Effector memory CD8-positive, alpha-beta T cell (primary cell): ENCODE measurements around the gene UBAC2.

Source experiments
- ATAC-seq: fragments of 150-1000 bp; cut with Tn5 transposase; replicated peaks from 2 replicates; pipeline ENCODE4 v1.10.0; 2021; ENCODE audit warnings: mild to moderate bottlenecking, moderate library complexity
- DNase-seq, 3 experiments: peaks; one replicate each; pipeline ENCODE4 v3.0.0; 2021
- H3K27ac Mint-ChIP-seq, 2 donors: one replicate each; pipeline ENCODE4 v1.8.0; 2022; ENCODE audit warnings: mild to moderate bottlenecking in 2 of 2, mixed read lengths in 2 of 2, moderate library complexity in 2 of 2
- H3K27me3 Mint-ChIP-seq, 2 donors: one replicate each; pipeline ENCODE4 v1.8.0; 2022; ENCODE audit warnings: mixed read lengths in 2 of 2
- H3K36me3 Mint-ChIP-seq: one replicate; pipeline ENCODE4 v1.8.0; 2022; ENCODE audit warnings: mild to moderate bottlenecking, moderate library complexity, mixed read lengths; ENCODE audit not compliant: insufficient read depth
- H3K4me1 Mint-ChIP-seq, 2 donors: one replicate each; pipeline ENCODE4 v1.8.0; 2022; ENCODE audit warnings: low read depth in 2 of 2, mixed read lengths in 2 of 2
- H3K4me3 Mint-ChIP-seq, 2 donors: one replicate each; pipeline ENCODE4 v1.8.0; 2022; ENCODE audit warnings: mild to moderate bottlenecking in 2 of 2, mixed read lengths in 2 of 2, moderate library complexity in 2 of 2
- H3K9me3 Mint-ChIP-seq, 2 donors: one replicate each; pipeline ENCODE4 v1.8.0; 2022; ENCODE audit warnings: mixed read lengths in 2 of 2

Gene UBAC2

DNA sequence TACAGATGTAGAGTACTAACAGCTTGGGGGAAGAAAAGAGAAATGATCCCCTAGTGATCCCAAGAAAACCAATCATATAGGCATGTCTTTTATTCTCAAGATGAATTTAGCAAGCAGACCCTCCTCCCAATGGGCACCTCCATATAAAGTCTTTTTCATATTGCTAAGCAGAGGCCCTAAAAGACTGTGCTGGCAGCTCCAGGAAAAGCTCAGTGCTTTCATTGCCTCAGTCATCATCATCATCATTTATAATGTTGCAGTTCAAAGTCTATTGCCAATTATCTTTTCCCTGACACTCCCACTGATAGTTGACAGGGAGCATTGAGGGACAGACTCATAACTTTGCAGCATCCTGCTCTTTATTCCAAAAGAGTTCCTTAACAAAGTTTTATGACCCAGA is 93.5 kb downstream of the UBAC2 start:
- no peaks in the 10 kb centered on the region for H3K27me3 Mint-ChIP-seq
- H3K9me3 Mint-ChIP-seq: no peaks in the 10 kb centered on the region
- H3K4me1 Mint-ChIP-seq: peaks cover 59 to 80% of the 10 kb centered on the region in 2 donors
- no peak for DNase-seq
- peak overlapping the region in 1 of 2 donors; percentile 22 for H3K4me3 Mint-ChIP-seq
- ATAC-seq: no peak
- H3K36me3 Mint-ChIP-seq: peaks cover 77% of the 10 kb centered on the region
- peak overlapping the region; percentile 88 to 89 for H3K27ac Mint-ChIP-seq

DNA sequence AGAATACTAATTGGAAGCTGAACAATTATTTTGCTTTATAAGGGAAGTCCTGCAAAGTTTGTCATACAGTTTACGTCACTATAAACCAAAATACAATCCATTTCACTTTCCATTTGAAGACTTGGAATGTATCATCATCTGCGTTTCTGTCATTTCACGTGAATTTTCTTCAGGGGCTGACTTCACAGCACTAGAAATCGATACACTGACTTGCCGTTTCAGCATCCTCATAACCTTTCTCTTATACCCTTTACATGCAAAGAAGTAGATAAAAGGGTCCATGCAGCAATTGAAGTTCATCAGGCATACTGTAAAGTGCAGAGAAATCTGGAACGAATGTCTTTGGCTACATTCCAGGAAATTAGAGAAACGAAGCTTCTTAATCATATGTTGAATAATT is 94.3 kb downstream of the UBAC2 start:
- peak overlapping the region; percentile 78 to 90 for H3K27ac Mint-ChIP-seq
- no peaks in the 10 kb centered on the region for H3K9me3 Mint-ChIP-seq
- H3K27me3 Mint-ChIP-seq: no peaks in the 10 kb centered on the region
- H3K4me3 Mint-ChIP-seq: peak overlapping the region; percentile 56 to 87
- ATAC-seq (no peak), DNase-seq (no peak)
- H3K36me3 Mint-ChIP-seq: peaks cover 81% of the 10 kb centered on the region
- peaks cover 55 to 80% of the 10 kb centered on the region in 2 donors for H3K4me1 Mint-ChIP-seq

DNA sequence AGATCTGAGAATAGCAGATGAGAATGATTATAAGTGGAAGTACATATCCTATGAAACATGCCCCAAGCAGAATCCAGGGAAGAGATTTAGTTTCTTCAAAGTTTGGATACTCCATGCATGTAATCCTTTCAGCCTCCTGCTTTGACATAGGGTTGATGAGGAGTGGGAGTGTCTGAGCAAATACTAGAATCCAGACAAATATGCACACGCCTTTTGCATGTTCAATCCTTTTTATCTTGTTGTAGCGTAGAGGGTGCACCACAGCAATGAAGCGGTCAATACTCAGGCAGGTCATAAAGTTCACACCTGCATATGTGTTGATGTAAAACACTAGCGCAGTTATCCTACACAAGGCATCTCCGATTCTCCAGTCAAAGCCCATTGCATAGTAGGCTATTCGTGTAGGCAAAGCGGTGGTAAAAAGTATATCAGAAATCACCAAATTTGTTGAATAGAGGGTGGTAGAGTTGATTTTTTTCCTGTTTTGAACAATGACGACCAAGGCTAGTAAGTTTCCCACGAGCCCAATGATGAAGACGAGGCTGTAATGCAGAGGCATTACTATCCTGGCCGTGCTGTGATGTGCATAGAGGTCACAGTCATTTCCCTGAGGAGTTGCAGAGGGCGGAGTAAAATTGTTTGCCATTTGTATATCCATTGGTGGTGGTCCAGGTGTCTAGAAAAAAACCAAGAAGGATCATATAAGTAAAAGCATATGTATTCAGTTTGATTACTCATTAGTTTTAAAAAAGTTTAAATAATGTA is 95.0 kb downstream of the UBAC2 start:
- H3K4me1 Mint-ChIP-seq: peaks cover 56 to 79% of the 10 kb centered on the region in 2 donors
- peak overlapping the region; percentile 56 to 87 for H3K4me3 Mint-ChIP-seq
- DNase-seq: no peak
- H3K27me3 Mint-ChIP-seq: no peaks in the 10 kb centered on the region
- H3K36me3 Mint-ChIP-seq: peaks cover 83% of the 10 kb centered on the region
- no peak for ATAC-seq
- peak overlapping the region; percentile 78 to 90 for H3K27ac Mint-ChIP-seq
- no peaks in the 10 kb centered on the region for H3K9me3 Mint-ChIP-seq

- H3K36me3 Mint-ChIP-seq: peaks cover 83% of the 10 kb centered on the region
- ATAC-seq (peak; percentile 80), DNase-seq (no peak)
- H3K4me1 Mint-ChIP-seq: peaks cover 56 to 75% of the 10 kb centered on the region in 2 donors
- no peaks in the 10 kb centered on the region for H3K9me3 Mint-ChIP-seq
- H3K4me3 Mint-ChIP-seq: peak overlapping the region; percentile 66 to 87
- peak overlapping the region; percentile 81 to 97 for H3K27ac Mint-ChIP-seq
- H3K27me3 Mint-ChIP-seq: no peaks in the 10 kb centered on the region
Observed at GRCh38 chr13:99296398-99296797, 95.7 kb downstream of the UBAC2 start.

GRCh38 chr13:99297331-99297730 is 96.7 kb downstream of the UBAC2 start:
- peaks cover 75% of the 10 kb centered on the region for H3K36me3 Mint-ChIP-seq
- peaks cover 61 to 73% of the 10 kb centered on the region in 2 donors for H3K4me1 Mint-ChIP-seq
- peak overlapping the region; percentile 81 to 97 for H3K27ac Mint-ChIP-seq
- no peaks in the 10 kb centered on the region for H3K9me3 Mint-ChIP-seq
- no peaks in the 10 kb centered on the region for H3K27me3 Mint-ChIP-seq
- H3K4me3 Mint-ChIP-seq: peak overlapping the region; percentile 66 to 87
- DNase-seq: no peak
- ATAC-seq: no peak

DNA sequence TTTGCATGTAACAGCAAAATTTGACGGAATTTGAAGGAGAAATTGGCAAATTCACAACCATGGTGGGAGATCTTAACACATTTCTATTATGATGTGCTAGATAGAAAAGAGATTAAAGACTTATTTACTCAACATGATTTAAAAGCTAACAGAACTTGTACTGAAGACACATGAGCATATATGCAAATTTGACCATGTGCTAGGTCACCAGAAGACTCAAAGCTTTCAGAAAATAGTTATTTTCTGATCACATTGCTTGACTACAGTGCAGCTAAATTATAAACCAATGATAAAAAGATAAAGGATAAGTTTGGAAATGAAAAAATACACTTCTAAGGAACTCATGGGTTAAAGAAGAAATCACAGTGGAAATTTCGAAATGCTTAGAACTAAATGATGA is 97.4 kb downstream of the UBAC2 start:
- ATAC-seq: no peak

DNA sequence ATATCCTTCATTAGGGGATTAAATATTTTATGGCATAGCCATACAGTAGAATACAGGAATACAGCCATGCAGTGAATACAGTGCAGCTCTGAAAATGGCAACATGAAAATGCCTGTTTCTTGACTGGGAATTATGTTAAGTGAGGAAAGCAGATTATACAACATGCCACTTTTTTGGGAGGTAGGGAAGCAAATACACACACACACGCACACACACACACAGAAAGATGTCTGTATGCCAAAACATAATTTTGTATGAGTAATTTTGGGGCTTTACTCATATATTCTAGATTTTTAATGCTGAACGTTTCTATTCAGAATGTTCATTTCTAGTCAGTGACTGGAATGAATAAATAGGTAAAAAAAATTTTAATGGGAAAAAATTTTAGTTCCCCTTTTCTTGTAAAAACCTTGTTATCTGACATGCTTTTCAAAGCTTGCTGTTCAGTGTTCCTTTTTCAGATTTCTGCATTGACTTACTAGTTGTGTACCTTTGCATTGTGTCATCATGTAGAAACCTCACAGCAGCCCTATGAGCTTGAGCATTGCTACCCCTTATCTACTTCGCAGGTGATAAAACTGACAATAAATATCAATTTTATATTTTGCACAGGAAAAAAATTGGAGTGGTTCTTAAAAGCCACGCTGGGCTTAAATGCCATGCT is 98.7 kb downstream of the UBAC2 start:
- ATAC-seq (no peak), DNase-seq (no peak)
- Mint-ChIP-seq H3K27me3 (no peaks in the 10 kb centered on the region), H3K36me3 (peaks cover 64% of the 10 kb centered on the region), H3K4me3 (peak overlapping the region; percentile 61 to 87), H3K4me1 (peaks cover 65 to 77% of the 10 kb centered on the region in 2 donors), H3K27ac (peak overlapping the region; percentile 85 to 97), H3K9me3 (no peaks in the 10 kb centered on the region)

More for the DNA sequence above, 97.4 kb downstream of the UBAC2 start:
- Mint-ChIP-seq H3K27me3 (no peaks in the 10 kb centered on the region), H3K4me1 (peaks cover 63 to 73% of the 10 kb centered on the region in 2 donors), H3K36me3 (peaks cover 68% of the 10 kb centered on the region), H3K4me3 (peak overlapping the region; percentile 66 to 87), H3K9me3 (no peaks in the 10 kb centered on the region), H3K27ac (peak overlapping the region; percentile 81 to 97)
- no peak for DNase-seq

DNA sequence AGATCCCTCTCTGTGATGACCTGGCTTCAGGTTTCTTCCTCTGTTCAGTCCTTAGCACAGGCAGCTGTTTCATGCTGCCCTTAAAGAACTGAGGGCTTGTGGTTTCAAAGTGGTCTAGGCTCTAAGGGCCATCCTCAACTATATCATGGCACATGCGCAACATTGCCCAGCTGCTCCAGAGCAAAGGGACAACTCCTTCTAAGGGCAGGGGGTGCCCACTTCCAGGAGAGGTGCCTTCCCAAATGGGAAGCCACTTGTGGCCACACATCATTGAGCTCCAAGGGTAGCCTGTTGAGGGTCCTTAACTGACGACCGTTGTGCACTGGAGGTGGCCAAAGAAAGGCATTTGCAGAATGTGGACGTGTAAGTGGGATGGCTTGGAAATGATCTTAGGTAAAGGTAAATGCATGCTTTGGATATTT is 99.3 kb downstream of the UBAC2 start:
- H3K9me3 Mint-ChIP-seq: no peaks in the 10 kb centered on the region
- H3K4me1 Mint-ChIP-seq: peaks cover 68 to 81% of the 10 kb centered on the region in 2 donors
- H3K27ac Mint-ChIP-seq: peak overlapping the region; percentile 70 to 97
- H3K36me3 Mint-ChIP-seq: peaks cover 64% of the 10 kb centered on the region
- no peaks in the 10 kb centered on the region for H3K27me3 Mint-ChIP-seq
- H3K4me3 Mint-ChIP-seq: peak overlapping the region; percentile 61 to 87
- DNase-seq (no peak), ATAC-seq (no peak)

DNA sequence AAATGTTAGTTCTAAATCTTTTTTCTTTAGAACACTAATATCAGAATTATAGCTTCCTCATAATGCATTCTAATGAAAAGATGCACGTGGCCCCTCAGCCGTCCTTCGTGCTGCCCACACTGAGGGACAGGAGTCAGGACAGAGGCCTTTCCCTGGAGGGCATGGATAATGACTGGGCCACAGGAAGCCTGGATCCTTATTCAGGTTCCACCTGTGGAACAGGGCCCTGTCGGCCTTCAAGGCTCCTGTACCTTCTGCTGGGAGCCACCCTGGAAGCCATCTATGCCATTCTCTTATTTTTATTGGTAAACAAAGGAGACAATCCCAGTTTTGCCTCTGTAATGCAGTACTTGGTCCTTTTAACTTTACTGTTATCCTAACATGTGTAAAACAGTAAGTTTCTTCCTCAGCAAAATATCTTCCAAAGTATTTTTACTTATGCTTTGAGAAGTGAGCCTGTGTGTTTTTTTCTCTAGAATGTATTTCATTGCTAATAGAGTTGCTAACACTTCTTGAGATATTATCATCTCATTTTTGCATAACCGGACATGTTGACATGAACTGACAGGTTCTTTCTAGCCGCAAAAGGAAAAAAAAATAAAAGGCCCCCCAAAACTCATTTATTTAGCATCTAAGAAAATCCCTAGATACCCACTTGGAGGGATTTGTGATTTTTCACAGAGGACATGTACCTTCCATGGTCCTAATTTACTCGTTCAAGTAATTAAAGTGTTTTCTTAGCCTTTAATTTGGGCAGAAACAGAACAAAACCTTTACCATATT is 100.6 kb downstream of the UBAC2 start:
- Mint-ChIP-seq H3K27ac (peak overlapping the region; percentile 68 to 91), H3K4me3 (peak overlapping the region; percentile 59 to 86), H3K9me3 (no peaks in the 10 kb centered on the region), H3K4me1 (peaks cover 59 to 75% of the 10 kb centered on the region in 2 donors), H3K36me3 (peaks cover 65% of the 10 kb centered on the region), H3K27me3 (no peaks in the 10 kb centered on the region)
- ATAC-seq: peak; percentile 11
- DNase-seq: no peak

DNA sequence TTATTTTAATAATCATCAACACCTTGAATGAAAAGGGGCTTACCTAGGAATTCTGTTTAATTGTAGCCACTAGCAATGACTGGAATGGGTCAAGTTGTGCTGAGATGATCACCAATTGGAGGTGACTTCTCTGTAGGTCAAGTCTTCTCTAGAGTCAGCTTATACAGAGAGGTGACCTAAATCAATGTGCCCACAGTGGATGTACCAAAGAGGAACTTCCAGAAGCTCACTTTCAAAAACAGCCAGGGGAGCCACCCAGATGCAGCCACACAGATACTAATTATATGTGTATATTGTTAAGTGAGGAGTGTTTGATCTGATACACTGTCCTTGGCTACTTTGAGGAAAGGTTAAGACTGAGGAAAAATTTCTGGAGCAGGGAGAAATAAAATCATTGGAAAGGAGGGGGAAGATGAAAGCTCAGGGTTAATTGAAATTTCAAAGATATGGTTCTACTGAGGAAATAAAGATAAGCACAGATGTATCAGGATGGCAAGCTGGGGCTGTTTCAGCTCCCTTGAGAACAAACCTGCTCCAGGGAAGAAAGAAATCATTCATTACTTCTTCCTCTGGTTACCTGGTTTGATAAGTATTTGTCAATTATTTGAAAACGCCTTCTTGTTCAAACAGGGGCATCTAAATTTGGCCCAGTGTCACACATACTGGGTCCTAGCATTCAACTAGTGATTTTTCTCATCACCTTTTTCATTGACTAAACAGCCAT is 101.4 kb downstream of the UBAC2 start:
- Mint-ChIP-seq H3K4me3 (peak overlapping the region; percentile 86 to 91), H3K27ac (peak overlapping the region; percentile 91 to 95), H3K27me3 (no peaks in the 10 kb centered on the region), H3K4me1 (peaks cover 57 to 75% of the 10 kb centered on the region in 2 donors), H3K9me3 (no peaks in the 10 kb centered on the region), H3K36me3 (peaks cover 65% of the 10 kb centered on the region)
- DNase-seq (no peak), ATAC-seq (peak; percentile 20)

DNA sequence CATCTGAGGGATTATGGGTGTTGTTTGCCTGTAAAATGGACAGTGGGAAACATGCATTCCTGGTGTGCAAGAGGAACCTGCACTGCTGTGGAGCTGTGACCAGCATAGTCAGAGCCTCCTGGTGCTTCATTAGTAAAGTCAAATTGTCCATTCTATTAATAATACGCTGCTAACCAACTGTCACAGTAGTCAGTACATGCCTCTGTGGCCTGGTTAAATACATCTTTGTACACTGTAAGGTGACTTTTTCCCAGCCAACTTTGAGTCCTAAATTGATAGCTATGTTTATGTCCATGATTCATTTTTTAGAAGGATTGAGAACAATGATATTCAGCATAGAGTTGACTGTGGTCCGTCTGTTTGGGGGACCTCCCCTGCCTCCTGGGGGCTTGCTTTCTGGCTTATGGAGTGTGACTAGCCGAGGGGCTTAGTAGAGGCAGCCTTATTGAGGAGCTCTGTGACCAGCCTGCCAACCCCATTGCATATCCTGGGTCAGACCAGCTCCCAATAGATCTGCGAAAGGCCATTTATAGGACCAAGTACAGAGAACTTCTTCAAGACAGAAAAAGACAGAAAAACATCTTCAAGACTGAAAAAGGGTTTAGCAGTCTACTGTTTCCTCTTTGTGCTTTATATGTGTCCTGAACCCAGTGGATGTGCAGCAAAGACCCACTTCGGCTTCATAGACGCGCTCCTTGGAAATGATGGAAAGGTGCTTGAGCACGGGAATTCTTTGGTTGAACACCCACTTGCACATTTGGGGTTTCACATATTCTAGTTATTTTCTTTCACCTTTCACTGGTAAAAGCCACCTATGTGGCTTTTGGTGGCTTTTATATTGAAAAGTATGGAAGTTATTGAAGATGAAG is 102.2 kb downstream of the UBAC2 start:
- DNase-seq (no peak), ATAC-seq (no peak)
- Mint-ChIP-seq H3K27me3 (no peaks in the 10 kb centered on the region), H3K36me3 (peaks cover 67% of the 10 kb centered on the region), H3K4me3 (peak overlapping the region; percentile 86 to 91), H3K9me3 (no peaks in the 10 kb centered on the region), H3K4me1 (peaks cover 53 to 75% of the 10 kb centered on the region in 2 donors), H3K27ac (peak overlapping the region; percentile 91 to 95)

DNA sequence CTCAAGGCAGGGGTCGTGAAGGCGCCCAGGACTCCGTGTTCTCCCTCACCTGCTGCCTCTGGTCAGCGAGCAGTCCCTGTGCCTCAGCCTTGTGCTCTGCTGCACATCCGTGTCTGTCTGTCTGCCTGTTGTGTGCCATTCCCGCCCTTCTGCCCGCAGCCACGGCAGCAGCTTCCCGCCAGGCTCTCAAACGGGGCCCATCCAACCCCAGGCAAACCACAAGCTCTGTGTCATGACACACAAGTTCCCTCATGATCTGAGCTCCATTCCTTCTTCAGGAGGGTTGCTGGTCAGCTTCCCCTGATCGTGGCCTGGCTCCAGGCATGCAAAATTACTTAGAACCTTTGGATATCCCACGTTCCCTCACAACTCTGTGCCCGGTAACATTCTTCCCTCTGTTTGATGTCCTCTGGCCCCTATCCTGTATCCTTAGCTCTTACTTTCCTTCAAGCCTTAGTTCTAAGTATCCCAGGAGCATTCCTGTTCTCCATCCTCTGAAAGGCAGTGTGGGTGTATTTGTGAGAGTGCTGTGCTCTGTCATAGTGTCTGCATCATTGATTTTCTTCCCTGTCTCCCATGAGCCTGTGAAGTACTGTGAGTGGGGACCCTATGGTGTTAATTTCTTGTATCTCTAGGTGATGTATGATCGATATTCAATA is 103.3 kb downstream of the UBAC2 start:
- peaks cover 57% of the 10 kb centered on the region for H3K36me3 Mint-ChIP-seq
- peak overlapping the region; percentile 91 to 95 for H3K27ac Mint-ChIP-seq
- DNase-seq: peak in 1 of 3 experiments; percentile 31
- peak overlapping the region; percentile 86 to 91 for H3K4me3 Mint-ChIP-seq
- peak; percentile 26 for ATAC-seq
- no peaks in the 10 kb centered on the region for H3K9me3 Mint-ChIP-seq
- peaks cover 53 to 76% of the 10 kb centered on the region in 2 donors for H3K4me1 Mint-ChIP-seq
- no peaks in the 10 kb centered on the region for H3K27me3 Mint-ChIP-seq
